KBM-7 (cell line): ENCODE data around the gene SMCO2.
"Not testable (repeated sequence)": the region's sequence is repeated elsewhere in the genome, so short reads cannot be mapped to it uniquely, and the experiment has no call there.

ENCODE experiments used
- DNase-seq: peaks from one replicate; pipeline ENCODE4 v3.0.0-alpha.2; 2015
- in situ Hi-C: fragments of 300-500 bp; cut with MboI; formaldehyde crosslinking; loops from 2 replicates; pipeline ENCODE4 v1.14.3; 2020; ENCODE audit warnings: low sequenced_read_pairs, low pct_unique_long_range_greater_than_20kb, mixed read lengths

The SMCO2 gene

DNA sequence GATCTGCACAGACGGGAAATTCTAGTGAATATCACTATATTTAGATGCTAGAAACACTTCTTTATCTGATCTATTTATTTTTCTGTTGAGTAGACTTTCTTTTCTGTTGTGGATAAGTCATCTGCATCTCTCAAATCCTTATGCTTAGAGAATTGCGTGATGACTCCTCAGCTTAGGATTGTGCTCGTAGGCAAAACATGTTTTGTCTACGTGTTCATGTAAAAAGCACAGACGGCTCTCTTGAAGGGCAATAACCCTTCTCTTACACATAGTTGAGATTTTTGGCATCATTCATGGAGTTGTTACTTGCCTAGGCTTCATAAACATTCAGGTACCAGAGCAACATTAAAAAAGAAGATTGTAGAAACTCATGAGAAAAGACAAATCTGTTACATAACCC is 96.1 kb downstream of the SMCO2 start:
- no peak for DNase-seq

DNA sequence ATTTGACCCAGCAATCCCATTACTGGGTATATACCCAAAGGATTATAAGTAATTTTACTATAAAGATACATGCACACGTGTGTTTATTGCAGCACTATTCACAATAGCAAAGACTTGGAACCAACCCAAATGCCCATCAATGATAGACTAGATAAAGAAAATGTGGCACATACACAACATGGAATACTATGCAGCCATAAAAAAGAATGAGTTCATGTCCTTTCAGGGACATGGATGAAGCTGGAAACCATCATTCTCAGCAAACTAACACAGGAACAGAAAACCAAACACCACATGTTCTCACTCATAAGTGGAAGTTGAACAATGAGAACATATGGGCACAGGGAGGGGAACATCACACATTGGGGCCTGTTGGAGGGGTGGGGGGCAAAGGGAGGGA is 98.3 kb downstream of the SMCO2 start:
- in situ Hi-C loops, result not testable (repeated sequence)

More for the DNA sequence above, 96.1 kb downstream of the SMCO2 start:
- in situ Hi-C loops, result no loop called here

DNA sequence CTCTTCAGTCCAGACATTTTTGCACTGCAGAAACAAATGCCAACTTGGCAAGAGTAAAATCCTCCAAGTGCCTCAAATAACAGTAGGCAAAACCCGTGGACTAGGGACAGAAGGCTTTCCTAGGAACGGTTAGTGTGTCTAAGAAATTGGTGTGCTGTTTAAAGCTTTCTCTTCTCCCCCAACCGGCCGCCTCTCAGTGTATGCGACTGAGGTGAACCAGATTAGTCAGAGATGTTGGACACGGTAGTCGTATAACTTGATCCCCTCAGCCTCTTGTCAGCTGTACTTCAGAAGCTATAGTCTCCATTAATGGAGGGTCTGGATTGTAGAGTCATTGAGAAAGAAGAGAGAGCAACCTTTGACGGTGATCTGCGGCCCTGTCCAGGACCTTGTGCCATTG is 99.1 kb downstream of the SMCO2 start:
- in situ Hi-C loops, result no loop called here
- no peak for DNase-seq

More for the DNA sequence above, 98.3 kb downstream of the SMCO2 start:
- DNase-seq, result not testable (repeated sequence)

DNA sequence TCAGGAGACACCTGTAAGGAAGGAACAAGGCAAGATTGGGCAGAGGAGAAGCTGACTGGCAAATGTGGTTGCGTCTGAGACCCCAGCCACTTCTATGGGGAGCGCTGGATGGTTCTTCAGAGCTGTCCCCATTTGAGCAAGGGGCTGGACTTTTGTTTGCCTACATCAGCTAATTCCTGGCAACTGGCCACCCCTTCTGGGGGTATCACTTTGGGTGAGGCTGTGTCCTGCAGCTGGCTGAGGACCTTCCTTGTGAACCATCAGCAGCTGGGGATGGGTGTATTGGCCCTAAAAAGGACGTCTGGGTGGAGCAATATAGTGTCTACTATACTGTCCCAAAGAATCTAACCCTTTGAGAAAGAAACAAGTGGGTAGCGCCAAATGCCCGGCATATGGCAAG is 101.1 kb downstream of the SMCO2 start:
- DNase-seq, result no peak
- in situ Hi-C loops, result no loop called here

DNA sequence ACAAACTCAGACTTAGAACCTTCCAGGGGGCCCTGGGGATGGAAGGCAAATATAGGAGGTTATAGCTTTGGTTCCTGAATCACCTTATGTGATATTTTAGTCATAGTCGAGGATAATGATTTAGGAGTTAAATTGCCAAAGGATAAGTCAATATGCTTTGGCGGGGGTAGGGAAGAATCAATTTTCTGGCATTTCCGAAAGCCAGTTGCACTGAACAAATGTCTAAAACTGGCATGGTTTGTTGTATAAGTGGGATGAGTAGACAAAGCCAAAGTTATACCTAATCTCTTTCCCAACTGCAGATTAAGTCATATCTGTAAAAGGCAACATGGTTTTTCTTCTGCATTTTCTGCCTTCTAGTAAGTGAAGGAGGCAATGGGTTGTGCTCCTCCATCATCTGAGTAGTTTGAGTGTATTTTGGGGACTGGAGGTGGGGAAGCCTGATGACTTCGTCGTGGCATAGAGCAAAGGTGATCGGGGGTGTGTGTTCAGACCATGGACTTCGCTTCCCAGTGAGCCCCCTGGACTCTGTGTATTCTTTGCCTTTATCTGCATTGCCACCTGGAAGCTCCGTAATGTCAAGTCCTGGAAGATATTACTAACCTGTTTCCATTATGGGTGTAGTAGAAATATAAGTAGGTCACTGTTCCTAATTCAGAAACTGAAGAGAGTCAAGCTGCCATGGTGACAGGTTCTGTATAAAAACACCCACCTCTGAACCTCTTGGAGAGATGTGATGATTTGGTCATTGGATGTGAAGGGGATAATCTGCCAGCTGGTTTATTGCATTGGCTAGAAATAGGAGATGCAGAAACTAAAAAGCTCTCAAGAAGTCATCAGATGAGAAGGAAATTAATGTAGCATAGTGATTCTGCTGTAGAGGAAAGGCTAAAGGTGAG is 102.0 kb downstream of the SMCO2 start:
- in situ Hi-C loops, result no loop called here
- no peak for DNase-seq

DNA sequence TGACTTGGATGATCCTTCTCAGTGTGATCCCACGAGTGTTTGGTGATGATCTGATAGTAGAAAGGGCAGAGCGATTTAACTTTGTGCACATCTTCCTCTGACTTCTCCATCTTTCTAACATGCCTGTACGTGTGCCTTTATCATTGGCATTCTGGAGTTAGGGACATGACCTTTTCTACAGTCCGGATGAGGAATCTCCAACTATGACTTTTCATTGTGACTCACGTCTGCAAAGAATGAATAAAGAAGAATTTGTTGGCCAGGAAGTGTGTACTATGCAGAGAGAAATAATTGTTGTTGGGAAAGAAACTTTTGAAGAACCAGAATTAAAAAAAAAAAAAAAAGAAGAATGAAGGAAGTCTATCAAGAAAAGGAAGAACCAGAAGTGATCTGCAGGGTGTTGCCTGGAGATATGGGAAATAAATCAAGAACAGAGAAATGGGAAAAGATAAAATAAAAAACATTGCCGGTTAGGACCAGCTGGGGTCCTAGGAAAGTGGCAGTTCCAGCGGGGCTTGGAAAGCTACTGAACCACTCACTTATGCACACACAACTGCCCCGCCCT is 102.8 kb downstream of the SMCO2 start:
- in situ Hi-C loops, result no loop called here
- DNase-seq, result no peak

DNA sequence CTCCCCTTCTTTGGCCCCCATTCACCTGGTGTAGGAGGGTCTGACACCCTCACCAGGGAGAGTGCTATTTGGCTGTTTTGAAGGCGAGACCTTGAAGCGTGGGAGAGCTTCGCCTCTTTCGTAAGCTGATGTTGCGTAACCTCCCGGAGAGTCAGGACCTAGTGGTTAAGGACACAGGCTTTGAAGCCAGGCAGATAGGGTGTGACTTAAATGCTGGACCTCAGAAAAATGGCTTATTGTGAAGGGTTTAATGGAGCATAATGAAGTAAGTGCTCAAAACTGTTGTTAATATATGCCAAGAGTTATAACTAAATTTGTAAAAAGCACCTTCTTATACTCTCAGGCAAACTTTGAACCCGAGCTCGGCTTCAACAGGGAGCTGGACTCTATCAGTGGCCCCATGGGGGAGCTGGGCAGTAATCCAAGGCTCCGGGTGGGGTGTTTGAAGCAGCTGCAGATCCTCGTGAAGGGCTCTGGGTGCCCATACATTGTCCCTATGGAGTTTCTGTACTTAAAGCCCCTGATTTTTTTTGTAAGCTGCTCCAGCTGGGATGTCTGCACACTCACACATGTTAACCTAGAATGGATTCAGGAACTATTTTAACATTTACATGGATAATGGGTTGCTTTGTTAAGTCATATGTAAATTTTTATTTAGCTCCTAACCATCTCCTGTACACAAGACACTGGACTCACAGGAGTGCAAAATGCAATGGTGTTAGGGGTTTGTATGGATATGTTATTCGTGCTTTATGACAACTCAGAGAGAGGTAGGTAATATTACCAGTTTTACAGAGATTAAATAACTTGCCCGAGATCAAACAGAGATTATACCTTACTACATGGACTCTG is 103.5 kb downstream of the SMCO2 start:
- in situ Hi-C loops, result no loop called here
- peak; percentile 88 for DNase-seq

DNA sequence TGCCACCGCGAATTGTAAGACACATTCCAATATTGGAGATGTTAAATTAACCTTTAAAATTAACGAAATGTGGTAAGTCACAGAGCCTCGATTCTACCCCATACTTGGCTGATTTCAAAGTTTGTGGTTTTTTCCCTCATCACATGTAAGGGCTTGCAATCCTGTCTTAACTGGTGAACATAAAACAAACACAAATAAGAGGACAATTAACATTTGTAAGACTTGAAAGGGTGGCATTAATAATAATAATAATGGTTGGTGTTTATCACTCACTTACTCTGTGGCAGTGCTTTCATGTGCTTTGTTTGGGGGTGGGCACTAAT is 104.1 kb downstream of the SMCO2 start:
- in situ Hi-C loops, result no loop called here
- DNase-seq, result no peak

DNA sequence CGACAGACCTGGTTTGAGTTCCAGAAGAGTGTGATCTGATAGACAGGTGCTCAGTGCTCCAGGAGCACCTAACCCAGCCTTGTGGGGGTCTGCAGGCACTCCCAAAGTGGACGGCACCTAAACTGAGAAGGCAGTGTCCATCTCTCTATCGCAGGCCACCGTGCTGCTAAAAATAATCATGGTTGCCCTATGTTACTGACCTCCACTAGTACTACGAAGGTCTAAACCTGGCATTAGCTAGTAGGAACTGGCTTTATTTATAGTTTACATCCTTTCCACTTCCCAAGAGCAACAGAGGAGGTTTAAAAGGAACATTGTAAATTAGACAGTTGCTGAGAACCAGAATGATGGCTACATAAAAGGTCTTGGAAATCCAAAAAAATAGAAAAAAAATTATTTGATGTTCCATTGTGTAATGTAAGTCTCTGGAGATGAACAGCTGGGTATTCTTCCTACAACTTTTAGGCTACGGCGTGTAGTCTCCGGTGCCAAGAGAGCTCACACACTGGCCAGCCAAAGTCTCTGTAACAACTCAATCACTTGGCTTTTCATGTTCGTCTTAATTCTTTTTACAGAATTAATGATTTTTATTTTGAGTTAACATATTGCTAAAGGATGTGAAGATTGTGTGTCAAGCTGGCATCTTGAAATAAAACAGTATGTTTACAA is 104.8 kb downstream of the SMCO2 start:
- no peak for DNase-seq
- in situ Hi-C loops, result no loop called here
